Suprapubic skin (tissue), 4 donors: ENCODE results near the gene ATP11B. TPM values are rescaled to one million over a fixed set of nuclear protein-coding genes. Genes with fewer than 3 reads are reported as not detected.

Experiments used
- DNase-seq, 2 donors: peaks; one replicate each; pipeline ENCODE4 v3.0.0-alpha.2; 2019; ENCODE audit warnings: low spot score in 2 of 2
- H3K27ac ChIP-seq: fragments of 200-600 bp; sonication (generic); one replicate; pipeline ENCODE4 v1.5.1; 2019
- H3K27me3 ChIP-seq: fragments of 200-600 bp; sonication (generic); one replicate; pipeline ENCODE4 v1.5.1; 2019
- H3K36me3 ChIP-seq: fragments of 200-600 bp; sonication (generic); one replicate; pipeline ENCODE4 v1.5.1; 2019
- H3K4me1 ChIP-seq: fragments of 200-600 bp; sonication (generic); one replicate; pipeline ENCODE4 v1.5.1; 2019
- H3K4me3 ChIP-seq: fragments of 200-600 bp; sonication (generic); one replicate; pipeline ENCODE4 v1.5.1; 2019; ENCODE audit warnings: mild to moderate bottlenecking
- H3K9me3 ChIP-seq: fragments of 200-600 bp; sonication (generic); one replicate; pipeline ENCODE4 v1.5.1; 2019
- EP300 ChIP-seq: sonication (generic); formaldehyde crosslinking; IDR thresholded peaks from one replicate; pipeline ENCODE4 v1.6.1; 2017; ENCODE audit warnings: antibody characterized with exemption
- POLR2A ChIP-seq, 2 donors: fragments of 450-650 bp; IDR thresholded peaks; one replicate each; pipeline ENCODE4 v1.6.1; 2017; ENCODE audit warnings: antibody characterized with exemption in 2 of 2, mild to moderate bottlenecking in 2 of 2, moderate library complexity in 2 of 2
- POLR2AphosphoS5 ChIP-seq, 3 donors: sonication (generic); formaldehyde crosslinking; IDR thresholded peaks; one replicate each; pipeline ENCODE4 v1.6.1; 2017; ENCODE audit warnings: antibody characterized with exemption in 3 of 3
- WGBS: methylation state at CpG from one replicate; pipeline ENCODE4 v1.1.5; 2018; 5-methylcytosine and 5-hydroxymethylcytosine counted together
- total RNA-seq, 4 donors: library from RNA; depleted of rRNA; stranded (reverse); fragments of >200 nt; gene quantifications; one replicate each; pipeline ENCODE4 v1.1.0, GENCODE V29; 2016
- TF ChIP-seq, protein P1 (sequence below), 2 donors: fragments of 200-600 bp in 1 of 2; fragments of 450-650 bp in 1 of 2; sonication (generic) in 1 of 2; IDR thresholded peaks; one replicate each; pipeline ENCODE4 v1.5.1; 2016 to 2019; ENCODE audit warnings: antibody characterized with exemption in 2 of 2, mild to moderate bottlenecking in 1 of 2, moderate library complexity in 1 of 2

Gene ATP11B
- total RNA-seq: 100 to 1,000 TPM in 3 of 4 donors, 10 to 100 TPM in 1; 87.7 to 160 (median 122) TPM

DNA sequence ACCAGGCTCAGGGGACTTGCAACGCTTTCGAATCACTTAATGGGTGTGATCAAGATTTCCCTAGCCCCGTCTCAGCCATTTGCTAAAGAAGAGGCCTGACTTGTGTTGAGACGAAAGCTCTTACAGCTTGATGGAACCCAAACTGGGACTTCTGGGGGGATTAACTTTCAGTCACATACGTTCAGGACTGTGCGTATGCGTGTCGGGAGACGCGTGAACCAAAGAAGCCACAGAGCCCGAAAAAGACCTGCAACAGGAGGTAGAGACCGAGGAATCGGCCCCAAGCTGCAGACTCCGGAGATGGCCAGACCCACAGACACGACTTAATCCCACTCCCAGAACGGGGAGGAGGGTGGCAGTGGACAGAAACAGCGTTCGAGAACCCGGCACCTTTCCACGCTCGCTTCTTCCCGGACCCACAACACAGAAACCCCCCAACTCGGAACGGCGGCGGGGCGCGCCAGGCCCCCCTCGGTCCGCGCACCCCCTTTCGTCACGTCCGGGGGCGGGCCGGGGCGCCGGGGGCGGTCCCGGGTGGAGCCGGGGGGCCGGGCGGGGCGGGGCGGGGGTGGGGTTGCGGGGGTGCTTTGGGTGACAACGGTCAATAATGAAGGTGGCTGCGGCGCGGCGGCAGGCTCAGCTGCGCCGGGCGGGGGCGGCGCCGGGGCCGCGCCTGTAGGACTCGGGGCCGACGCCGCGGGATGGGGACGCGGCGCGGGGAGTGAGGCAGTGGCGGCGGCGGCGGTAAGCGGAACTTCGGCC lies at the start of gene ATP11B:
ATP11B (plus strand) TSS at position 604 of the 762 bp plus-strand sequence. CDS start 256 bp downstream, outside the sequence.
- Histone ChIP-seq H3K27me3 (no peaks in the 10 kb centered on the region), H3K9me3 (no peaks in the 10 kb centered on the region), H3K4me3 (peak within 1 kb of the TSS; percentile 97), H3K36me3 (no peaks in the 10 kb centered on the region), H3K4me1 (peaks cover 25% of the 10 kb centered on the region), H3K27ac (peak within 1 kb of the TSS; percentile 96)
- under 1% methylated on average over 15 of the region's 74 CpGs for WGBS
- peak; percentile 76 to 82 for DNase-seq
- TF ChIP-seq, protein P1, sequence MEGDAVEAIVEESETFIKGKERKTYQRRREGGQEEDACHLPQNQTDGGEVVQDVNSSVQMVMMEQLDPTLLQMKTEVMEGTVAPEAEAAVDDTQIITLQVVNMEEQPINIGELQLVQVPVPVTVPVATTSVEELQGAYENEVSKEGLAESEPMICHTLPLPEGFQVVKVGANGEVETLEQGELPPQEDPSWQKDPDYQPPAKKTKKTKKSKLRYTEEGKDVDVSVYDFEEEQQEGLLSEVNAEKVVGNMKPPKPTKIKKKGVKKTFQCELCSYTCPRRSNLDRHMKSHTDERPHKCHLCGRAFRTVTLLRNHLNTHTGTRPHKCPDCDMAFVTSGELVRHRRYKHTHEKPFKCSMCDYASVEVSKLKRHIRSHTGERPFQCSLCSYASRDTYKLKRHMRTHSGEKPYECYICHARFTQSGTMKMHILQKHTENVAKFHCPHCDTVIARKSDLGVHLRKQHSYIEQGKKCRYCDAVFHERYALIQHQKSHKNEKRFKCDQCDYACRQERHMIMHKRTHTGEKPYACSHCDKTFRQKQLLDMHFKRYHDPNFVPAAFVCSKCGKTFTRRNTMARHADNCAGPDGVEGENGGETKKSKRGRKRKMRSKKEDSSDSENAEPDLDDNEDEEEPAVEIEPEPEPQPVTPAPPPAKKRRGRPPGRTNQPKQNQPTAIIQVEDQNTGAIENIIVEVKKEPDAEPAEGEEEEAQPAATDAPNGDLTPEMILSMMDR (IDR thresholded peaks at IDR 0.05): no peak
- peak in 1 of 2 donors; percentile 19 for TF ChIP-seq POLR2A (IDR thresholded peaks at IDR 0.05)
- TF ChIP-seq EP300: no peak

DNA sequence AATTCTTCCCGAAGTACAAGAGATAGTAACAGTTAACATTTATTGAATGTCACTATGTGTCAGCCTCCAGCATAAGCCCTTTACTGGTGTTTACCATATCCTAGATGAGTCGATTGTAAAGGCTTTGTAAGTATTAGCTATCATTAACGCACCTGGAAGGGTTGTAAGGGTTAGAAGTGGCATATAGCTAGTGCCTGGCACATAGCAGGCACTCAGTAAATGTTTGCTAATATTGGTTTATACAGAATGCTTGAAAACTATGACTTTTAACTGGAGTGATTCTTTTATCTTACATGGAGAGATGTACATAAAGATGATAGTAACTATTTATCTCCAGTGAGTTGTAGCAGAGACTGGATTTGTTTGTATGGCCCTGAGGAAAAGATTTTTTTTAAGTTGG lies 46.3 kb upstream of the ATP11B start:
- H3K4me1 ChIP-seq: no peaks in the 10 kb centered on the region
- WGBS: 57% methylated on average over 3 of the region's 3 CpGs

DNA sequence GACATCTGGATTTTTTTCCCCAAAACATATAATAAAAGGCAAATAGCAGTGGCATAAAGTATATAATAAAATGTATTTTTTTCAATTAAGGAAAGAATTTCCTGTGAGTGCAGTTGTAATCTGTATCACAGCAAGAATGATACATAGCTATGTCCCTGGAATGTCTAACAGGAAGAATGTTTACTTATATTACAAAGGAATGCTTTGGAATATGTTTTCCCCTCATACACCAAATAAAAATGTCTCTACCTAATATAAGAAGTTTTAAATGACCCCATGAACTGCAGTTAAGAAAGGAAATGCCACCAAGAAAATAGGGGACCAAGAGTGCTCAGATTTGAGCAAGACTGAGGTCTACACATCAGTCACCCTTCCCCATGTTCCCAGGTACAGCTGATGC lies 38.0 kb upstream of the ATP11B start:
- peaks cover 7% of the 10 kb centered on the region for H3K9me3 ChIP-seq
- H3K27ac ChIP-seq: no peak overlapping the region
- no peaks in the 10 kb centered on the region for H3K36me3 ChIP-seq
- no peak for TF ChIP-seq EP300
- no peak for TF ChIP-seq POLR2A (IDR thresholded peaks at IDR 0.05)
- TF ChIP-seq, protein P1 (IDR thresholded peaks at IDR 0.05): no peak
- TF ChIP-seq POLR2AphosphoS5 (IDR thresholded peaks at IDR 0.05): no peak
- H3K27me3 ChIP-seq: peaks cover 8% of the 10 kb centered on the region
- H3K4me3 ChIP-seq: no peak overlapping the region
- H3K4me1 ChIP-seq: no peaks in the 10 kb centered on the region
- DNase-seq: no peak

More for the DNA sequence above, 46.3 kb upstream of the ATP11B start:
- Histone ChIP-seq H3K9me3 (peaks cover 2% of the 10 kb centered on the region), H3K36me3 (no peaks in the 10 kb centered on the region), H3K4me3 (no peak overlapping the region), H3K27ac (no peak overlapping the region), H3K27me3 (peaks cover 4% of the 10 kb centered on the region)
- no peak for TF ChIP-seq POLR2A (IDR thresholded peaks at IDR 0.05)
- TF ChIP-seq, protein P1 (IDR thresholded peaks at IDR 0.05): no peak
- TF ChIP-seq POLR2AphosphoS5 (IDR thresholded peaks at IDR 0.05): no peak
- no peak for TF ChIP-seq EP300
- no peak for DNase-seq

DNA sequence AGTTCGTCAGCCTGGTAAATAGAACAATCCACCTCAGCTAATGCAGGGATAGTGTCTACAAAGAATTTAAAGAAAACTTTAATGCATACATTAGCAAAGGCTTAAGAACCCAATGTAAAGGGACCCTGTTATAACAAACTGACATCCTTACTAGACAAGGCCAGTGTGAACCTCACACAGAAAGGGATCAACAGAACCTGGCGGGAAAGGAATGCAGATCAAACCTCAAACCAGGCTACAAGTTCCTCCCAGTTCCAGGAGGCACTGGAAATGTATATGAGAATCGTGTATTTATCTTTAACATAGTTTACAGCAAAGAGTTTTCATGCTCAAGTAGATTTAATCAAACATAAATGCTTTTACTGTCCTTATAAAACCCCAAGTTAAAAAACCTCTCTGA lies 37.6 kb upstream of the ATP11B start:
- H3K27me3 ChIP-seq: peaks cover 10% of the 10 kb centered on the region
- no peak overlapping the region for H3K27ac ChIP-seq
- 62% methylated on average over 3 of the region's 3 CpGs for WGBS
- TF ChIP-seq, protein P1 (IDR thresholded peaks at IDR 0.05): no peak
- TF ChIP-seq POLR2A (IDR thresholded peaks at IDR 0.05) (no peak), EP300 (no peak), POLR2AphosphoS5 (IDR thresholded peaks at IDR 0.05) (no peak)
- H3K36me3 ChIP-seq: no peaks in the 10 kb centered on the region
- H3K4me3 ChIP-seq: no peak overlapping the region
- peaks cover 7% of the 10 kb centered on the region for H3K9me3 ChIP-seq
- no peaks in the 10 kb centered on the region for H3K4me1 ChIP-seq
- DNase-seq: no peak

DNA sequence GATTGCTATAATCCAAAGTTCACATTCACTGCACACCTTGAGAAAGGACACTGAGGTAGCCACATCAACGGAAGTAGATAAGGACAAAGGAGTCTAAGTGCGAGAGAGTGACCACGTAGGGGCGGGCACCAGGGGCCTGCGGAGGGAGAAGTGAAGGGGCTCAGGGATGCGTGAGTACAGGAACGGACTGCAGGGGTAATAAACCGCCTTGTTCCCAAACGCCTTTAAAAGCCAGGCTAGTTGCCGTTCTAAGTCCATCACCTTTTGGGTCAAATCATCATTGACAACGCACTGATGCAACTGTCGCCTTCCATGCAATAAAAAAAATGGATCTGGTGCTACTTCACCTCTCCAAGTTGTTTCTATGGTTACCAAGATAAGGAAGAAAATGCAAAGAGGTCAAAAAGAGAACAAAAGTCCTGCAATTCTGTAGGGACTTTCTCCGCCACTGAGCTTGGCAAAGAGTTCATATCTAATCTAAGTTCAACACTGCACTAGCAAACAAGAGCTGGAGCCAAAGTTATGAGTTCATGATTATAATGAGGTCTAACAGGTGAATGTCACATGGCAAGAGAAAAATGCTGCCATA lies 32.6 kb upstream of the ATP11B start:
- Histone ChIP-seq H3K4me3 (no peak overlapping the region), H3K4me1 (no peaks in the 10 kb centered on the region), H3K27me3 (peaks cover 10% of the 10 kb centered on the region), H3K36me3 (no peaks in the 10 kb centered on the region), H3K27ac (no peak overlapping the region), H3K9me3 (no peaks in the 10 kb centered on the region)
- no peak for DNase-seq
- WGBS: 72% methylated on average over 13 of the region's 13 CpGs
- TF ChIP-seq EP300 (no peak), POLR2AphosphoS5 (IDR thresholded peaks at IDR 0.05) (no peak)
